Right renal cortex interstitium (tissue), 3 donors: ENCODE data around the gene FMN1. TPM values are rescaled to one million over a fixed set of nuclear protein-coding genes. Genes with fewer than 3 reads are reported as not detected.
"Not testable (repeated sequence)": the region's sequence is repeated elsewhere in the genome, so short reads cannot be mapped to it uniquely, and the experiment has no call there.

Experiments
- DNase-seq, 3 donors: peaks; one replicate each; pipeline ENCODE4 v3.0.0-alpha.2; 2013; ENCODE audit warnings: low read depth in 3 of 3, low spot score in 2 of 3
- polyA plus RNA-seq, 3 donors: library from polyadenylated mRNA; unstranded; fragments of 120-200 nt; gene quantifications; one replicate each; pipeline ENCODE4 v1.2.1, GENCODE V29; 2013; ENCODE audit not compliant: insufficient read length in 3 of 3

Gene FMN1
- polyA plus RNA-seq, 3 donors = 14.2 to 18.6 (median 16.4) TPM

GRCh38 chr15:32983679-32984078 lies 210.8 kb downstream of the FMN1 start:
- DNase-seq = no peak

DNA sequence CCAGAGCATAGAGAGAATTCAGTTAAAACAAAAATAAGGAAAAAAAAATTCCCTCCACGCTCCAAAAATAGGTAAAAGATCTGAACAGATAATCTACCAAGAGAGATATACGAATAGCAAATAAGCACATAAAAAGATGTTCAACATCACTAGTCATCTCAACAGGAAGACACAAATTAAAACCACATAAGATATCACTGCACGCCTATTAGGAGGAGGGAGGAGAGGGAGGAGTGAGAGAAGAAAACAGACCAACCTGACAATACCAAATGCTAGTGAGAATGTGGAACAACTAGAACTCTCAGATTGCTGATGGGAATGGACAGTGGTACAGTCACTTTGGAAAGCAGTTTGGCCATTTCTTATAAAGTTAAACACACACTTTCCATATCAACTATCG lies 212.5 kb downstream of the FMN1 start:
- DNase-seq = no peak

DNA sequence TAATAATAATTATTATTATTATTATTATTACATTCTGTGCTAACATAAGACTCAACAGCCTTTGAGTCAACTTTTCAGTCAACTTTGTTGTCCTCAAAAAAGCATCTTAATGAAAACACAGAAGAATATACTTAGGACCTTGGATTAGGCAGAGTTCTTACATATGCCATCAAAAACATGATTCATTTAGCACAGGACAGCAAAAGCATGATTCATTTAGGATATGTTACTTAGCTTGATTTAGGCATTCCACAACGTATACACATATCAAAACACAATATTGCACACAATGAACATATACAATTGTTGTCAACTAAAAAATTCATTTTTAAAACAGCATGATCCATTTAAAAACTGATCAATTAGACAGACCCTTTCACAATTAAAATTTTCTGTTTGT lies 213.0 kb downstream of the FMN1 start:
- no peak for DNase-seq

DNA sequence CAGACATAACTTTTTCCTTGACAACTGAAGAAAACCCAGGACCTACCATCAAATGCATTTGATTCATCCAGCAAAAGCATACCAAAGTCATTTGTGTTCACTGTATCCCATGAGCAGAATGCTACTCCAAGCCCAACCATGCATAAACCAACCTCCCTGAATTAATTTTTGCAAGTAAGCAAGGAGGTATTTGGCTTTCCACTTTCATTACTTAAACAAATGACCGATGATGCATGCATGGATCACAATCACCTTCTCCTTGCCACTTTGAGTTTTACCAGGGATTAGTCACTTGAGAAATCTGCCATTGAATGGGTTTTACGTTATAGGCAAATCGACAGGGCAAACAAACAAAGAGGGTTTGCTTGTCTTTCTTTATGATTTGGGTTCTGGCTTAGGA lies 214.8 kb downstream of the FMN1 start:
- DNase-seq = no peak

GRCh38 chr15:32977506-32977905 lies 217.0 kb downstream of the FMN1 start:
- DNase-seq = no peak

GRCh38 chr15:32974691-32975090 lies 219.8 kb downstream of the FMN1 start:
- DNase-seq = no peak

DNA sequence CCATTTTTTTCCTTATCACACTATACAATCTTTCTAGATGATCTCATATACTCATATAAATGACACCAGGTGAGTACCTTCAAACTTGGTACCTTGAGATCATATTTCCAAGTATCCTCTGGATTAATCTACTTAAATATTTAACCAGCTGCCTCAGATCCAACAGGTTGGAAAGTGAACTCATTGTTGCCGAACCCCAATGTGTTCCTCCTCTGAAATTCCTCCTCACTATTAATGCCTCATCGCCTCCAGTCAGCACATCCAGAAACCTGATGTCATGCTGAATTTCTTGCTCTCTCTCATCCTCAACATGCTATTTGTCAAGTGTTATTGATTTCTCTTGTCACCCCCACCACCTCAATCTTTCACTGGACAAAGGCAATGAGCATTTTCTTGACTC lies 221.8 kb downstream of the FMN1 start:
- no peak for DNase-seq

DNA sequence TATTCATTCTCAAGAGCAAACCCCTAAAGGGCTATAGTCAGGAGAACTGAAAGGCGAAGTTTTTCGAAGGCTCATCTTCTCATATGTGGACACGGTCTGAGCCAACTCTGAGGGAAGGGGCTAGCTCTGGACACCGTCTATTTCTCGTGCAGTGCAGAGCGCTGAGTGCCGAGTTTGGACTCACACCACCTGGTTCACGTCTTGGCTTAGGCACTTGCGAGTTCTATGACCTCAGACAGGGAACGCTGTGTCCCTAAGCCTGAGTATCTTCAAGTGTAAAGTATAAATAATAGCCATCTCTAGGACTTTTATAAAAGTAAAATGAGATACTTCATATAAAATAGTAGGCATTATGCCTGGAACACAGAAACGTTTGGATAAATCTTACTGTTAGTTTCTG lies 223.7 kb downstream of the FMN1 start:
- DNase-seq = no peak

DNA sequence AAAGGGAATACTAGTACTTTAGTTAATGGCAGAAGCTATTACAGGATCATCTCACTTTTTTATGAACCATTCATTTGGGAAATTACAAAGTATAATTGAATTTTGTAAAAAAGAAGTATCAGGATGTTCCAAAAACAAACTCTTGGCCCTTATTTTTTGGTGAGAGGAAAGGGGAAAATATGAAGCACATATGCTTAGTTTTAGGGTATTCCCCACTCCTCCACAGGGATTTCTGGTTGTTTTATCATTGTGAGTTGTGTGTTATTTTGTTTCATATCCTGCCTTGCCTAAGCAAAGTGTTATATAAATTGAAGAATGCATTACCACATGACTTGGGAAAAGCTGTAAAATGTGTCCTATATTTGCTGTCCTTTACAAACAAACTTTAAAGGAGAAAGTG lies 227.0 kb downstream of the FMN1 start:
- no peak for DNase-seq

GRCh38 chr15:32966512-32966911 lies 228.0 kb downstream of the FMN1 start:
- no peak for DNase-seq

- DNase-seq = no peak
Observed at GRCh38 chr15:32965897-32966296, 228.6 kb downstream of the FMN1 start.

DNA sequence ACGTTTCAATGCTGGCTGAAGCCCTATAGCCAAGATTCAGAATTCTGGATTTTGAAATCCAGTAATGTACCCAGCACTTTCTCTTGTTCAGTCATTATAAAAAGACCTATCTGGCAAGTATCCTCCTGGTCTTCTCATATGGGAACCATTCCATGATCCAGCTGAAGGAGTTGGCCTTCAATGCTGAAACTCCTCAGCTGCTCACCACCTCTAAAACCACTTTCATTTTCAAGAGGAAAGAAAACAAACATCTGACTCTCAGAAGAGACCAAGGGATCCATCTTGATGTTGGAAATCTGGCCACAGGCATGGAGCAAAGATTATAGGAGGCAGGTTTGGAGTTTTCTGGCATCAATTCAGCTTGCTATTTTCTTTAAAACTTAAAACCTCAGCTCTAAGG lies 235.4 kb downstream of the FMN1 start:
- no peak for DNase-seq

DNA sequence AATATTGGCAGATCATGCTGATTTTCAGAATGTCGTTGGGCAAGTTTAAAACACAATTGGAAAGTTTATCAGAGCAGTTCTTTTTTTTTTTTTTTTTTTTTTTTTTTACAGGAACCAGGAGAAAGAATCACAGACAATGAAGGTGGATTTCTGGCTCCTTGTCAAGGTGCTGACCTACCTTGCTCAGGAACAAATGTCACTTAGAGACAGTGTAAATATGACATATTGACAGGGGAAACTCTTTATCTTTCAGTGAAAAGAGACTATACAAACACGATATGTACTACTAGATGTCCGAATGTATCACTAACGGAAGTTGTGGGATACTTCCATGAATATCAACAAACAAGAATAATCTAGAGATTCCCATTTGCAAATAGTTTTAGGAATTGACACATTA lies 237.3 kb downstream of the FMN1 start:
- DNase-seq = no peak

- no peak for DNase-seq
Observed at GRCh38 chr15:32956711-32957110, 237.8 kb downstream of the FMN1 start.

- DNase-seq = peak in 1 of 3 donors; percentile 23
Observed at GRCh38 chr15:32956006-32956405, 238.5 kb downstream of the FMN1 start.

DNA sequence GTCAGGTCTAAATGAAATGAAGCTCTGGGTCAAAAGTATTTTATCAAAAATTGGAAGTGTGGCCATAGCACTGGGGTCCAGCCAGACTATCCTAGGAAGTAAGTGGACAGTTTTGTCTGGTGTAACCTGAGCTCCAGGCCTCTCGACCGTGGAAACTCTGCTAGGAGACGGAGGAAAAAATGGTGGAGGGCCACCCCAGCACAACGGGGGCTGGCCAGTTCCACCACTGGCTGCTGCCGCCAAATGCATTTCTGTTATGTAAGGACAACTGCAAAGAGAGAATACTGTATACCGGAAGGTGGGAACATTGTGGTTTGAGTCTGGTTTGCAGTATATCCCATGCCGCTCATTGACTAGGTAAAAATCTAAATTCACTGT lies 241.0 kb downstream of the FMN1 start:
- peak in 2 of 3 donors; percentile 21 to 26 for DNase-seq

- DNase-seq = peak; percentile 23 to 50 (median 35)
Observed at GRCh38 chr15:32952901-32953532, 241.5 kb downstream of the FMN1 start.

DNA sequence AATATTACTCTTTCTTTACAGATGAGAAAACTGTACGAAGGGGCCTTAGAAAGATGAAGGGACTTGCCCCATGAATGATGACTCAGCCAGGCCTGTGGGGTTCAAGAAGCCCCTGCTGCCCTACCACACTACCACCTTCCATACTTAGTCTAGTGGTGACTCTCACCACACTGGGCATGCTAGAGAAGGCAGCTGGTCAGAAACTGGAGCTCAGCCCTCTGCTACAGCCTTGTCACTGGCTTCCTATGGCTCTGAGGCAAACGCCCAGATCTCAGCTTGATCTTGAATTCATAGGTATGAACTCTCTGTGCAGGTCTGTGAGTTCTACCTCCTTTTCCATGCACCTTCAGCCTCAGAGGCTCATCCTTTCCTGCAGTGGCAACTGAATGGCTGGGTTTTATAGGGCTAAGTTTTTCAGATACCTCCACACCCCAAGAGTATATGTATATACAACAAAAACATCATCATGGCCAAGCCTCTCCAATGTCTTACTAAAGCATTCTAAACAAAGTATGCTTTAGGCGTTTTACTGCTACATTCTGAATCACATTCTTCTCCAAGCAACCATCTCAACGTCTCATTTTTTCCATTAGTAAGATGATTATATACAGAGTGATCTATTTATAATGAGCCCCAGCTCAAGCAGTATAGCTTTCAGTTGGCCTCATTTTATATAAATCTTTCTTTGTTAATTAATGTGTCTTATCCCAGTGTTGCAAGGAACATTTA lies 242.6 kb downstream of the FMN1 start:
- no peak for DNase-seq

- DNase-seq = not testable (repeated sequence)
Observed at GRCh38 chr15:32950051-32950450, 244.5 kb downstream of the FMN1 start.

DNA sequence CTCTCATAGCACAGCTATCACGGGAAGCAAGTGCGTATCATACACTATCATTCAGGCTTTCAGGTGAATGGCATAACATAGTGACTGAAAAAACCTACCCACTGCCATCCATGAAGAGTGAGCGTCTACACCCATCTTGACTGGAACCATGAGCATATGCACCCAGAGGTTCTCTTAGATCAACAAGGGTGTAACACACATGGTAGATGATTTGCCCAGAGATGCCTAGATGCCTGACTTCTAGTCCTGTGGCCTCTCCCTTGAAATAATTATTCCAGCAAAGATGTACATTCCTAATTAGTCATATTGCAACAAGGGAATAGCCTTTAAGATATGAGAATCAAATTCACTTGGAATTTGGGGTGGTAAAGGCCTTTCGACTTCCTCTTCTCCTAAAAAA lies 248.3 kb downstream of the FMN1 start:
- DNase-seq = no peak

GRCh38 chr15:32944431-32944830 lies 250.1 kb downstream of the FMN1 start:
- no peak for DNase-seq

GRCh38 chr15:32943711-32944110 lies 250.8 kb downstream of the FMN1 start:
- no peak for DNase-seq
